ENCODE results near the gene FIZ1. TPM values are rescaled to one million over a fixed set of nuclear protein-coding genes. Genes with fewer than 3 reads are reported as not detected.

The FIZ1 gene
- total and polyA plus RNA-seq, 2 experiments from 2014 or later: 5.4 to 10.1 TPM

DNA sequence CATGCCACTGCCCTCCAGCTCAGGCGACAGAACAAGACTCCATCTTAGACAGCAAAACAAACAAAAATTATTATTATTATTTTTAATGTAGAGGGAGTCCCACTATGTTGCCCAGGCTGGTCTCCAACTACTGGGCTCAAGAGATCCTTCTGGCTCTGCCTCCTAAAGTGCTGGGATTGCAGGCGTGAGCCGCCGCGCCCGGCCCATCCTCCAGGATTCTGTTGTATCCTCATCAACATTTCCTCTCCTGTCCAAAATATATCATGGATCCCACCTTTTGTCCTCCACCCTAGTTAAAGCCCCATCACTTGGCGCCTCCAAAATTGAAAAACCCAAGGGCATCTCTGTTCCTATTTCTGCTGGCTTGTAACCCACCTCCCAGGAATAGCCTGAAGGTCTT lies 23.8 kb upstream of the FIZ1 start (continued):
- TF ChIP-seq, protein P1, sequence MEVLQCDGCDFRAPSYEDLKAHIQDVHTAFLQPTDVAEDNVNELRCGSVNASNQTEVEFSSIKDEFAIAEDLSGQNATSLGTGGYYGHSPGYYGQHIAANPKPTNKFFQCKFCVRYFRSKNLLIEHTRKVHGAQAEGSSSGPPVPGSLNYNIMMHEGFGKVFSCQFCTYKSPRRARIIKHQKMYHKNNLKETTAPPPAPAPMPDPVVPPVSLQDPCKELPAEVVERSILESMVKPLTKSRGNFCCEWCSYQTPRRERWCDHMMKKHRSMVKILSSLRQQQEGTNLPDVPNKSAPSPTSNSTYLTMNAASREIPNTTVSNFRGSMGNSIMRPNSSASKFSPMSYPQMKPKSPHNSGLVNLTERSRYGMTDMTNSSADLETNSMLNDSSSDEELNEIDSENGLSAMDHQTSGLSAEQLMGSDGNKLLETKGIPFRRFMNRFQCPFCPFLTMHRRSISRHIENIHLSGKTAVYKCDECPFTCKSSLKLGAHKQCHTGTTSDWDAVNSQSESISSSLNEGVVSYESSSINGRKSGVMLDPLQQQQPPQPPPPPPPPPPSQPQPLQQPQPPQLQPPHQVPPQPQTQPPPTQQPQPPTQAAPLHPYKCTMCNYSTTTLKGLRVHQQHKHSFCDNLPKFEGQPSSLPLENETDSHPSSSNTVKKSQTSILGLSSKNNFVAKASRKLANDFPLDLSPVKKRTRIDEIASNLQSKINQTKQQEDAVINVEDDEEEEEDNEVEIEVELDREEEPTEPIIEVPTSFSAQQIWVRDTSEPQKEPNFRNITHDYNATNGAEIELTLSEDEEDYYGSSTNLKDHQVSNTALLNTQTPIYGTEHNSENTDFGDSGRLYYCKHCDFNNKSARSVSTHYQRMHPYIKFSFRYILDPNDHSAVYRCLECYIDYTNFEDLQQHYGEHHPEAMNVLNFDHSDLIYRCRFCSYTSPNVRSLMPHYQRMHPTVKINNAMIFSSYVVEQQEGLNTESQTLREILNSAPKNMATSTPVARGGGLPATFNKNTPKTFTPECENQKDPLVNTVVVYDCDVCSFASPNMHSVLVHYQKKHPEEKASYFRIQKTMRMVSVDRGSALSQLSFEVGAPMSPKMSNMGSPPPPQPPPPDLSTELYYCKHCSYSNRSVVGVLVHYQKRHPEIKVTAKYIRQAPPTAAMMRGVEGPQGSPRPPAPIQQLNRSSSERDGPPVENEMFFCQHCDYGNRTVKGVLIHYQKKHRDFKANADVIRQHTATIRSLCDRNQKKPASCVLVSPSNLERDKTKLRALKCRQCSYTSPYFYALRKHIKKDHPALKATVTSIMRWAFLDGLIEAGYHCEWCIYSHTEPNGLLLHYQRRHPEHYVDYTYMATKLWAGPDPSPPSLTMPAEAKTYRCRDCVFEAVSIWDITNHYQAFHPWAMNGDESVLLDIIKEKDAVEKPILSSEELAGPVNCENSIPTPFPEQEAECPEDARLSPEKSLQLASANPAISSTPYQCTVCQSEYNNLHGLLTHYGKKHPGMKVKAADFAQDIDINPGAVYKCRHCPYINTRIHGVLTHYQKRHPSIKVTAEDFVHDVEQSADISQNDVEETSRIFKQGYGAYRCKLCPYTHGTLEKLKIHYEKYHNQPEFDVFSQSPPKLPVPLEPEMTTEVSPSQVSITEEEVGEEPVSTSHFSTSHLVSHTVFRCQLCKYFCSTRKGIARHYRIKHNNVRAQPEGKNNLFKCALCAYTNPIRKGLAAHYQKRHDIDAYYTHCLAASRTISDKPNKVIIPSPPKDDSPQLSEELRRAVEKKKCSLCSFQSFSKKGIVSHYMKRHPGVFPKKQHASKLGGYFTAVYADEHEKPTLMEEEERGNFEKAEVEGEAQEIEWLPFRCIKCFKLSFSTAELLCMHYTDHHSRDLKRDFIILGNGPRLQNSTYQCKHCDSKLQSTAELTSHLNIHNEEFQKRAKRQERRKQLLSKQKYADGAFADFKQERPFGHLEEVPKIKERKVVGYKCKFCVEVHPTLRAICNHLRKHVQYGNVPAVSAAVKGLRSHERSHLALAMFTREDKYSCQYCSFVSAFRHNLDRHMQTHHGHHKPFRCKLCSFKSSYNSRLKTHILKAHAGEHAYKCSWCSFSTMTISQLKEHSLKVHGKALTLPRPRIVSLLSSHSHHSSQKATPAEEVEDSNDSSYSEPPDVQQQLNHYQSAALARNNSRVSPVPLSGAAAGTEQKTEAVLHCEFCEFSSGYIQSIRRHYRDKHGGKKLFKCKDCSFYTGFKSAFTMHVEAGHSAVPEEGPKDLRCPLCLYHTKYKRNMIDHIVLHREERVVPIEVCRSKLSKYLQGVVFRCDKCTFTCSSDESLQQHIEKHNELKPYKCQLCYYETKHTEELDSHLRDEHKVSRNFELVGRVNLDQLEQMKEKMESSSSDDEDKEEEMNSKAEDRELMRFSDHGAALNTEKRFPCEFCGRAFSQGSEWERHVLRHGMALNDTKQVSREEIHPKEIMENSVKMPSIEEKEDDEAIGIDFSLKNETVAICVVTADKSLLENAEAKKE (CRISPR knock-in tag; IDR thresholded peaks at IDR 0.05): no peak
- TF ChIP-seq, protein P2, sequence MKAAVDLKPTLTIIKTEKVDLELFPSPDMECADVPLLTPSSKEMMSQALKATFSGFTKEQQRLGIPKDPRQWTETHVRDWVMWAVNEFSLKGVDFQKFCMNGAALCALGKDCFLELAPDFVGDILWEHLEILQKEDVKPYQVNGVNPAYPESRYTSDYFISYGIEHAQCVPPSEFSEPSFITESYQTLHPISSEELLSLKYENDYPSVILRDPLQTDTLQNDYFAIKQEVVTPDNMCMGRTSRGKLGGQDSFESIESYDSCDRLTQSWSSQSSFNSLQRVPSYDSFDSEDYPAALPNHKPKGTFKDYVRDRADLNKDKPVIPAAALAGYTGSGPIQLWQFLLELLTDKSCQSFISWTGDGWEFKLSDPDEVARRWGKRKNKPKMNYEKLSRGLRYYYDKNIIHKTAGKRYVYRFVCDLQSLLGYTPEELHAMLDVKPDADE (IDR thresholded peaks at IDR 0.05): no peak

DNA sequence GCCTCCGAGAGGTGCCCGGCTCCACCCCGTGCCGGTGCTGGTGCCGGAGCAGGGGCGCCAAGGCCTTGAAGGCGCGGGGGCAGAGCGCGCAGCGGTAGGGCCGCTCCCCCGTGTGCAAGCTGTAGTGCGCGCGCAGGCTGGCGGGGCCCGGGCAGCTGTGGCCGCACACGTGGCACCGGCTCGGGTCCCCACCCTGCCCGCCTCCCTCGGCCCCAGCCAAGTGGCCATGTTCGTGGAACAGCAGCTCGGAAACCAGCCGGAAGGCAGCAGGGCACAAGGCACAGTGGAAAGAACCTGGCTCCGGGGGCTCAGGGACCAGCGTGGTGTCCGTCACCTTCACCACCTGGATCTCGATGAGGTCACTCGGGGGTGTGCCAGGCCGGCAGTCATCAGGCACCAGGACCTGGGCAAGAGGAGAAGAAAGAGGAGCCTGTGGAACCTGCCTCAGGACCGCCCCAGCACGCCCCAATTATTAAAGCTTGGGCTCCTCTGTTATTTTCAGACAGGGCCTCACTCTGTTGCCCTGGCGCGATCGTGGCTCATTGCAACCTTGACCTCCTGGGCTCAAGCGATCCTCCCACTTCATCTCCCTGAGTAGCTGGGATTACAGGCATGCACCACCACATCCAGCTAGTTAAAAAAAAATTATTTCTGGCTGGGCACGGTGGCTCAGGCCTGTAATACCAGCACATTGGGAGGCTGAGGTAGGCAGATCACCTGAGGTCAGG lies 23.1 kb upstream of the FIZ1 start:
- peaks cover 3% of the 10 kb centered on the region; the same call in 2 of the 3 replicates for H3K9me3 Mint-ChIP-seq
- H3K9me2 ChIP-seq (ENCODE audit: insufficient read depth): no peaks in the 10 kb centered on the region
- H3K27me3 Mint-ChIP-seq (ENCODE audit: insufficient read depth, low read depth, poor library complexity): peaks cover 20% of the 10 kb centered on the region
- H3K4me3 Mint-ChIP-seq: no peak overlapping the region
- no peaks in the 10 kb centered on the region for H3K36me3 ChIP-seq (ENCODE audit: insufficient read depth)
- no peak overlapping the region for H3K4me2 ChIP-seq
- H4K20me1 ChIP-seq (replicated peaks; ENCODE audit: insufficient read depth): peaks cover 5% of the 10 kb centered on the region
- no peak for DNase-seq (ENCODE audit: low spot score)
- no peak overlapping the region for H3K27ac ChIP-seq (ENCODE audit: low read depth)
- H3K79me2 ChIP-seq (replicated peaks; ENCODE audit: insufficient read depth): peaks cover 9% of the 10 kb centered on the region
- no peak overlapping the region for H2AFZ ChIP-seq
- H3K36me3 Mint-ChIP-seq (ENCODE audit: low read depth): peaks cover 40% of the 10 kb centered on the region
- peaks cover 12% of the 10 kb centered on the region for H3F3A ChIP-seq (replicated peaks; ENCODE audit: low read depth)
- H3K27ac Mint-ChIP-seq: no peak overlapping the region
- H3K4me3 ChIP-seq: no peak overlapping the region
- peaks cover 14% of the 10 kb centered on the region; the same call in 2 of the 3 replicates for H3K4me1 Mint-ChIP-seq
- 0 out of 2 replicates have a peak, but pooled peaks cover 5% of the 10 kb centered on the region for H3K27me3 ChIP-seq (ENCODE audit: insufficient read depth)
- ATAC-seq: no peak
- H3K4me1 ChIP-seq (ENCODE audit: insufficient read depth): no peaks in the 10 kb centered on the region; the same call in 1 of the 2 replicates
- TF ChIP-seq NANOG (IDR thresholded peaks at IDR 0.05; ENCODE audit: borderline replicate concordance) (no peak), EZH2 (IDR thresholded peaks at IDR 0.05; ENCODE audit: low read depth, unreplicated experiment) (no peak), CREB1 (CRISPR knock-in tag; IDR thresholded peaks at IDR 0.05; ENCODE audit: low read depth) (no peak)
- TF ChIP-seq, protein P1 (CRISPR knock-in tag; IDR thresholded peaks at IDR 0.05): no peak
- TF ChIP-seq, protein P2 (IDR thresholded peaks at IDR 0.05): no peak
